Measurements from ENCODE around the gene MLXIP. TPM values are rescaled to one million over a fixed set of nuclear protein-coding genes. Genes with fewer than 3 reads are reported as not detected.

The MLXIP gene
- polyA plus RNA-seq, 1 donor from 2014 or later = 9.2 TPM

GRCh38 chr12:122032580-122032979 is 46.0 kb upstream of the MLXIP start:
- TF ChIP-seq POLR2AphosphoS5 (IDR thresholded peaks at IDR 0.05) = no peak
- Histone ChIP-seq H3K36me3 (ENCODE audit: insufficient read depth, low read length) (no peaks in the 10 kb centered on the region), H3K9me2 (ENCODE audit: insufficient read depth, low read length) (no peaks in the 10 kb centered on the region), H3K4me2 (ENCODE audit: low read length) (no peak overlapping the region), H3K27ac (ENCODE audit: low read length) (no peak overlapping the region), H3K79me2 (replicated peaks; ENCODE audit: insufficient read depth, low read length) (peaks cover 37% of the 10 kb centered on the region), H2AFZ (ENCODE audit: low read depth, low read length) (no peak overlapping the region), H3F3A (ENCODE audit: insufficient read depth, low read length, poor library complexity, severe bottlenecking) (no peaks in the 10 kb centered on the region), H3K27me3 (ENCODE audit: insufficient read depth, low read depth, low read length) (no peaks in the 10 kb centered on the region), H3K4me3 (ENCODE audit: low read length) (no peak overlapping the region), H4K20me1 (ENCODE audit: insufficient read depth) (no peaks in the 10 kb centered on the region), H3K9ac (ENCODE audit: low read length) (no peak overlapping the region), H3K9me3 (ENCODE audit: low read length) (no peaks in the 10 kb centered on the region)

- H3K27me3 ChIP-seq (ENCODE audit: insufficient read depth, low read depth, low read length) = no peaks in the 10 kb centered on the region
- no peaks in the 10 kb centered on the region for H4K20me1 ChIP-seq (ENCODE audit: insufficient read depth)
- no peak overlapping the region for H2AFZ ChIP-seq (ENCODE audit: low read depth, low read length)
- no peak overlapping the region for H3K9ac ChIP-seq (ENCODE audit: low read length)
- H3K27ac ChIP-seq (ENCODE audit: low read length) = no peak overlapping the region
- no peaks in the 10 kb centered on the region for H3K9me3 ChIP-seq (ENCODE audit: low read length)
- H3K36me3 ChIP-seq (ENCODE audit: insufficient read depth, low read length) = no peaks in the 10 kb centered on the region
- no peak overlapping the region for H3K4me3 ChIP-seq (ENCODE audit: low read length)
- no peaks in the 10 kb centered on the region for H3K9me2 ChIP-seq (ENCODE audit: insufficient read depth, low read length)
- TF ChIP-seq RAD21 (conservative IDR thresholded peaks at IDR 0.05) (no peak), TAF1 (IDR thresholded peaks at IDR 0.05; ENCODE audit: low read depth) (no peak), EP300 (conservative IDR thresholded peaks at IDR 0.05; ENCODE audit: poor library complexity, severe bottlenecking) (no peak), SMC3 (conservative IDR thresholded peaks at IDR 0.05; ENCODE audit: poor library complexity) (no peak)
- no peaks in the 10 kb centered on the region for H3F3A ChIP-seq (ENCODE audit: insufficient read depth, low read length, poor library complexity, severe bottlenecking)
- H3K79me2 ChIP-seq (replicated peaks; ENCODE audit: insufficient read depth, low read length) = peaks cover 13% of the 10 kb centered on the region
- H3K4me2 ChIP-seq (ENCODE audit: low read length) = no peak overlapping the region
Observed at GRCh38 chr12:122035292-122035691, 43.3 kb upstream of the MLXIP start.

- no peaks in the 10 kb centered on the region for H4K20me1 ChIP-seq (ENCODE audit: insufficient read depth)
- no peak overlapping the region for H3K9ac ChIP-seq (ENCODE audit: low read length)
- no peak overlapping the region for H2AFZ ChIP-seq (ENCODE audit: low read depth, low read length)
- TF ChIP-seq SMC3 (conservative IDR thresholded peaks at IDR 0.05; ENCODE audit: poor library complexity) = no peak
- H3K79me2 ChIP-seq (replicated peaks; ENCODE audit: insufficient read depth, low read length) = peaks cover 8% of the 10 kb centered on the region
- H3K27me3 ChIP-seq (ENCODE audit: insufficient read depth, low read depth, low read length) = no peaks in the 10 kb centered on the region
- H3F3A ChIP-seq (ENCODE audit: insufficient read depth, low read length, poor library complexity, severe bottlenecking) = no peaks in the 10 kb centered on the region
- H3K4me2 ChIP-seq (ENCODE audit: low read length) = no peak overlapping the region
- no peak overlapping the region for H3K27ac ChIP-seq (ENCODE audit: low read length)
- no peak overlapping the region for H3K4me3 ChIP-seq (ENCODE audit: low read length)
- H3K9me3 ChIP-seq (ENCODE audit: low read length) = no peaks in the 10 kb centered on the region
- no peaks in the 10 kb centered on the region for H3K36me3 ChIP-seq (ENCODE audit: insufficient read depth, low read length)
- H3K9me2 ChIP-seq (ENCODE audit: insufficient read depth, low read length) = no peaks in the 10 kb centered on the region
Observed at GRCh38 chr12:122036153-122036552, 42.4 kb upstream of the MLXIP start.

- Histone ChIP-seq H3K9me2 (ENCODE audit: insufficient read depth, low read length) (no peaks in the 10 kb centered on the region), H3K27ac (ENCODE audit: low read length) (no peak overlapping the region), H3K27me3 (ENCODE audit: insufficient read depth, low read depth, low read length) (no peaks in the 10 kb centered on the region), H3K36me3 (ENCODE audit: insufficient read depth, low read length) (no peaks in the 10 kb centered on the region), H3K9me3 (ENCODE audit: low read length) (no peaks in the 10 kb centered on the region), H3F3A (ENCODE audit: insufficient read depth, low read length, poor library complexity, severe bottlenecking) (no peaks in the 10 kb centered on the region), H2AFZ (ENCODE audit: low read depth, low read length) (no peak overlapping the region), H3K79me2 (replicated peaks; ENCODE audit: insufficient read depth, low read length) (no peaks in the 10 kb centered on the region), H4K20me1 (ENCODE audit: insufficient read depth) (no peaks in the 10 kb centered on the region), H3K4me2 (ENCODE audit: low read length) (no peak overlapping the region), H3K9ac (ENCODE audit: low read length) (no peak overlapping the region), H3K4me3 (ENCODE audit: low read length) (no peak overlapping the region)
- TF ChIP-seq TAF1 (IDR thresholded peaks at IDR 0.05; ENCODE audit: low read depth) (no peak), SMC3 (conservative IDR thresholded peaks at IDR 0.05; ENCODE audit: poor library complexity) (no peak), REST (IDR thresholded peaks at IDR 0.05; ENCODE audit: borderline replicate concordance) (no peak), RAD21 (conservative IDR thresholded peaks at IDR 0.05) (no peak), EP300 (conservative IDR thresholded peaks at IDR 0.05; ENCODE audit: poor library complexity, severe bottlenecking) (no peak), CTCF (IDR thresholded peaks at IDR 0.05; ENCODE audit: poor library complexity, severe bottlenecking) (no peak), POLR2AphosphoS5 (IDR thresholded peaks at IDR 0.05) (no peak), EZH2 (IDR thresholded peaks at IDR 0.05; ENCODE audit: borderline replicate concordance, insufficient read depth, low read length, poor library complexity, severe bottlenecking) (no peak), MXI1 (conservative IDR thresholded peaks at IDR 0.05; ENCODE audit: poor library complexity, severe bottlenecking) (no peak)
Observed at GRCh38 chr12:122040579-122041386, 37.8 kb upstream of the MLXIP start.

Measured in neural cell (in vitro differentiated cells).